H1 (cell line): ENCODE data around the gene SYN1. TPM values are rescaled to one million over a fixed set of nuclear protein-coding genes. Genes with fewer than 3 reads are reported as not detected.

Experiments
- ATF3 ChIP-seq: IDR thresholded peaks from 2 replicates; pipeline ENCODE4 v1.6.1; 2011; ENCODE audit warnings: low read depth, mild to moderate bottlenecking, low read length; ENCODE audit not compliant: insufficient read depth
- CTCF ChIP-seq, 3 experiments: IDR thresholded peaks; 1 replicate in 2 of 3; 2 replicates in 1 of 3; pipeline versions ENCODE4 v1.5.1 to v1.6.1; 2011; ENCODE audit warnings: low read length in 3 of 3, mild to moderate bottlenecking in 3 of 3, inconsistent platforms in 2 of 3, low read depth in 1 of 3, moderate library complexity in 1 of 3; ENCODE audit not compliant: insufficient read depth in 1 of 3; ENCODE audit errors: control extremely low read depth in 1 of 3
- KDM5A ChIP-seq: fragments of 200-600 bp; IDR thresholded peaks from 2 replicates; pipeline ENCODE4 v1.7.1; 2012; ENCODE audit warnings: mild to moderate bottlenecking, low read length, inconsistent platforms, mixed read lengths
- PHF8 ChIP-seq: fragments of 200-600 bp; sonication (generic); conservative IDR thresholded peaks from 2 replicates; pipeline ENCODE4 v1.7.1; 2012; ENCODE audit warnings: low read depth, mild to moderate bottlenecking, inconsistent platforms, low read length, moderate library complexity
- POLR2A ChIP-seq, 2 experiments: IDR thresholded peaks; 1 replicate in 1 of 2; 2 replicates in 1 of 2; pipeline ENCODE4 v1.6.1; 2011; ENCODE audit warnings: low read depth in 2 of 2, low read length in 2 of 2, mild to moderate bottlenecking in 2 of 2; ENCODE audit errors: control extremely low read depth in 1 of 2
- POU5F1 ChIP-seq: IDR thresholded peaks from 2 replicates; pipeline ENCODE4 v1.6.1; 2011; ENCODE audit warnings: low read depth, mild to moderate bottlenecking, low read length, moderate library complexity
- RAD21 ChIP-seq, 2 experiments: IDR thresholded peaks in 1 of 2; conservative IDR thresholded peaks in 1 of 2; 2 replicates each; pipeline ENCODE4 v1.6.1; 2011; ENCODE audit warnings: low read depth in 2 of 2, low read length in 2 of 2, improper control_type of control experiment in 1 of 2, inconsistent platforms in 1 of 2, mild to moderate bottlenecking in 1 of 2, moderate library complexity in 1 of 2
- SAP30 ChIP-seq: fragments of 300-600 bp; sonication (generic); IDR thresholded peaks from 2 replicates; pipeline ENCODE4 v1.7.1; 2012; ENCODE audit warnings: low read length, moderate library complexity, mild to moderate bottlenecking, inconsistent platforms; ENCODE audit not compliant: insufficient read depth, insufficient replicate concordance
- polyA plus RNA-seq, 7 experiments: library from polyadenylated mRNA; depleted of rRNA in 3 of 7; stranded (reverse) in 5 of 7; unstranded in 2 of 7; fragments of >200 nt in 5 of 7; fragments of 200-250 nt in 2 of 7; gene quantifications; 1 replicate in 5 of 7; 2 replicates in 1 of 7; 4 replicates in 1 of 7; pipeline versions ENCODE4 v1.2.1 to v1.2.3, GENCODE V29; 2011 to 2013; ENCODE audit warnings: missing spikeins in 2 of 7, mixed read lengths in 2 of 7
- total RNA-seq: library from RNA; stranded (reverse); fragmentation: NEBNext Ultra II Directional; extraction: Animal tissue kit (Norgen Biotek cat#: 25700); gene quantifications from 2 replicates; pipeline ENCODE4 v1.2.1, GENCODE V29; 2021

The SYN1 gene
- total and polyA plus RNA-seq, 2 of the 8 experiments (the other 6 are each of a cell fraction or from before 2014, with no cell fraction given), result 2.1 to 14.1 TPM

- no peak for TF ChIP-seq KDM5A
- TF ChIP-seq PHF8, result no peak
- peak in 1 of 2 experiments; percentile 40; a peak in 1 of 3 replicates for TF ChIP-seq POLR2A (IDR thresholded peaks at IDR 0.05; ENCODE audit: control extremely low read depth in 1 of 2, low read depth in 2 of 2, low read length in 2 of 2)
- TF ChIP-seq RAD21 (IDR thresholded peaks at IDR 0.05 in 1 of 2, conservative IDR thresholded peaks at IDR 0.05 in 1 of 2; ENCODE audit: low read depth in 2 of 2, low read length in 2 of 2), result peak; percentile 47 to 52
- no peak for TF ChIP-seq SAP30
- peak in 2 of 3 experiments; percentile 38 to 52; a peak in 2 of 4 replicates for TF ChIP-seq CTCF (IDR thresholded peaks at IDR 0.05; ENCODE audit: control extremely low read depth in 1 of 3, insufficient read depth in 1 of 3, low read depth in 1 of 3, low read length in 3 of 3)
- no peak for TF ChIP-seq ATF3
- no peak for TF ChIP-seq POU5F1
- TF ChIP-seq, all 59 proteins: peak for 6
These were observed 78.7 kb downstream of the SYN1 start (continued) for GRCh38 chrX:47540754-47541538.
